WERI-Rb-1 (cell line): ENCODE measurements around the gene PON2.

Experiments
- DNase-seq: peaks from one replicate; pipeline ENCODE4 v3.0.0-alpha.2; 2020
- H3K27ac ChIP-seq: fragments of 250-450 bp; sonication (Bioruptor Pico); 2 replicates; pipeline ENCODE4 v1.5.1; 2020; ENCODE audit warnings: mild to moderate bottlenecking, moderate library complexity
- H3K27me3 ChIP-seq: fragments of 250-450 bp; sonication (Bioruptor Pico); 2 replicates; pipeline ENCODE4 v1.5.1; 2021; ENCODE audit warnings: mild to moderate bottlenecking, low read depth, moderate library complexity; ENCODE audit not compliant: insufficient read depth, severe bottlenecking
- H3K36me3 ChIP-seq: fragments of 250-450 bp; sonication (Bioruptor Pico); 2 replicates; pipeline ENCODE4 v1.5.1; 2020; ENCODE audit warnings: mild to moderate bottlenecking, moderate library complexity
- H3K4me3 ChIP-seq: 2 replicates; pipeline ENCODE4 v1.5.1; 2011; ENCODE audit warnings: low read depth, mild to moderate bottlenecking, control low read depth, low read length
- H3K9me3 ChIP-seq: fragments of 250-450 bp; sonication (Bioruptor Pico); 2 replicates; pipeline ENCODE4 v1.5.1; 2021; ENCODE audit warnings: mild to moderate bottlenecking, moderate library complexity; ENCODE audit not compliant: severe bottlenecking
- TF ChIP-seq, protein P1 (sequence below): IDR thresholded peaks from 2 replicates; pipeline ENCODE4 v1.5.1; 2011; ENCODE audit warnings: low read depth, mild to moderate bottlenecking, control low read depth, inconsistent platforms, low read length

The PON2 gene

DNA sequence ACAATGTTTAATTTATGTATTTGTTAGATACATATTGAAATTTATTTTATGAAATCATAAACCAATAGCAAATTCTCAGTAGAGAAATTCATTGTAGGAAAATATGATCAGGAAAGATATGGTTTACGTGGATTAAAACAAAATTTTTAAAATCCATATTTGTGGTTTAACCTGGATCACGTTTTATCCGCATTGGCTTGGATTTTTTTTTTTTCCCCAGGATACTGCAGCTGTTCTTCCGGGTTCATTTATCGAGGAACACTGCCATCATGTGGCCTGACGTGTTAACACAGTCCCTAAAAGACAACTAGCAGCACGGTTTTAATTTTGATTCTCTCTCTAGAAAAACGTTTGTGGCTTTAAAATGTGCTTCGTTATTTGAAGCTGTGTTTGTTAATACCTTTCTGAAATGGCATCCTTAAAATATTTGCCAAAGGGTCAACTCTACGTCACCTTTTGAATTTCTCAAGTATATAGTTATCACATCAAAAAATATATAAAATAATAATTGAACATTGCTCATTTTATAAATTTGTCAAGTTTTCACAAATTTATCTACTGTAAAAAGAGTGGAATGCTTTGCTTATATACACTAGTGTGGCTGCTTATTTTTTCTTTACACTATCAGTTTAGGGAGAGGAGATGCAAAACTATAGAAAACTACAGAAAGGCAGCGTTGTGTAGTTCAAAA, 42.2 kb upstream of the PON2 start:
- TF ChIP-seq, protein P1, sequence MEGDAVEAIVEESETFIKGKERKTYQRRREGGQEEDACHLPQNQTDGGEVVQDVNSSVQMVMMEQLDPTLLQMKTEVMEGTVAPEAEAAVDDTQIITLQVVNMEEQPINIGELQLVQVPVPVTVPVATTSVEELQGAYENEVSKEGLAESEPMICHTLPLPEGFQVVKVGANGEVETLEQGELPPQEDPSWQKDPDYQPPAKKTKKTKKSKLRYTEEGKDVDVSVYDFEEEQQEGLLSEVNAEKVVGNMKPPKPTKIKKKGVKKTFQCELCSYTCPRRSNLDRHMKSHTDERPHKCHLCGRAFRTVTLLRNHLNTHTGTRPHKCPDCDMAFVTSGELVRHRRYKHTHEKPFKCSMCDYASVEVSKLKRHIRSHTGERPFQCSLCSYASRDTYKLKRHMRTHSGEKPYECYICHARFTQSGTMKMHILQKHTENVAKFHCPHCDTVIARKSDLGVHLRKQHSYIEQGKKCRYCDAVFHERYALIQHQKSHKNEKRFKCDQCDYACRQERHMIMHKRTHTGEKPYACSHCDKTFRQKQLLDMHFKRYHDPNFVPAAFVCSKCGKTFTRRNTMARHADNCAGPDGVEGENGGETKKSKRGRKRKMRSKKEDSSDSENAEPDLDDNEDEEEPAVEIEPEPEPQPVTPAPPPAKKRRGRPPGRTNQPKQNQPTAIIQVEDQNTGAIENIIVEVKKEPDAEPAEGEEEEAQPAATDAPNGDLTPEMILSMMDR, result peak; percentile 53; the same call in 1 of the 2 replicates
- H3K36me3 ChIP-seq, result no peaks in the 10 kb centered on the region
- no peaks in the 10 kb centered on the region for H3K9me3 ChIP-seq
- H3K27me3 ChIP-seq, result no peaks in the 10 kb centered on the region
- H3K27ac ChIP-seq, result peak overlapping the region; percentile 43
- peak; percentile 72 for DNase-seq
- no peak overlapping the region for H3K4me3 ChIP-seq

DNA sequence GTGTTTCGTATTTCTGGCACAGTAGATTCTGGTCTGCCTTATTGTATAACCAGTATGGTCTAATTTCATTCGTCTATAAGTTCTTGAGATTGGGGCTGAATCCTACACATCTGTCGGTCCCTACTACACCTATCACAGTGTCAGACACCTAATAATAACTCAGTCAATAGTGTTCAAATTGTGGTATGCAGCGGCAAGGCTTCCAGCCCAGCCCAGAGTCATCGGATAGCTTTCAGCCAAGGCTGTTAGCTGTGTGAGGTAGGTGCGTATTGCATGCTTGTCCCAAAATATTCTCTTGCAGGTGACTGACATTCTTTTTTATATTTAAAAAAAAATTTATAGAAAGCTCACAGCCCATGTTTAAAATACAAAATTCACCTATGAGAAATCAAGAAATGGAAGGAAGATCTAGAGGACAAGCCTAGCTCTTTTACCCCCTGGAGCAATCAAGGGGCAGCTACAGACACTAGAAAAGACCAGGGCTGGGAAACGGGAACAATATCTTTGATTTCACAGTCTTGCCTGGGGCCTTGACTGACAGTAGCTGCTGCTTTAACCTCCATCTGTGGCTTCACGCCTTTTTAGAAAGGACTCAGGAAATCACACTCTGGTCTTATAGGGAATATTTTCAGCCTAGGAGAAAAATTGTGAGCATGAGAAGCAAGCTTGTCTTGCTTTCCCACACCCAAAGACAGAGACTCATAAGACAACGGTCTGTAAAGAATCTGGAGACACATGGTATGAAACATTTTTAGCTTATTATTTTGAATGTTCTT, 41.4 kb upstream of the PON2 start:
- no peak for DNase-seq
- H3K36me3 ChIP-seq, result no peaks in the 10 kb centered on the region
- TF ChIP-seq, protein P1, result no peak
- no peaks in the 10 kb centered on the region for H3K9me3 ChIP-seq
- H3K27me3 ChIP-seq, result no peaks in the 10 kb centered on the region
- H3K27ac ChIP-seq, result peak overlapping the region; percentile 43
- no peak overlapping the region for H3K4me3 ChIP-seq

DNA sequence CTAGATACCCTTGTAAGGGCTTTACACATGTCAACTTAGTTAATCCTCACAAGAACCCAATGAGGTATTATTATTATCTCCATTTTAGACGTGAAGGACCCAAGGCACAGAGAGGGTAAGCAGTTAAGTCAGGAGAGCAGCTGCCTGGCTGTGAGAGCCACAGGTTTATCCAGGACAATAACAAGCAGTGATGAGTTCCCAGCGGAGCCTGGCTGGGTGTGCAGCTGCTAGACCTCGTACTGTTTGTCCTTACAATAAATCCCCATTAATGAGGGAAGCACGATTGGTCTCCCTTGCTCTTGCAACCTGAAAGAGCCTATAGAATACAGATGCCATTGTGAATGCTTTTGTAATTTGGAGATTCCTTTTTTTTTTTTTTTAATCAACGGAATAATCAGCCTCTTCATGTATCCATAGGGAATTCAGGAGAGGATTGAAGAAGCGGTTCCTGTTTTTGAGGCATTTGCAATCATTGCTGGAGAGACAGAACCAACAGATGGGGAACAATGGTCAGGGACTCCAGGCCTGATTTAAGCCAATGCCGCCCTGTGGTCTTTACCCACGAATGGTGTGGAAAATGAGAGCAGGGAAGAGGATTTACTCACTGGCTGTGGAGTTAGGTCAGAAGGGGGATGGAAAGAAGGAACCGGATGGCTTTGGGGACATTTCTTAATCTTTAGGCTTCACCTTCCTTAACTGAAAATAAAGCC, 38.6 kb upstream of the PON2 start:
- Histone ChIP-seq H3K27me3 (no peaks in the 10 kb centered on the region), H3K9me3 (no peaks in the 10 kb centered on the region), H3K27ac (peak overlapping the region; percentile 77), H3K4me3 (peak overlapping the region; percentile 25; the same call in 1 of the 2 replicates), H3K36me3 (no peaks in the 10 kb centered on the region)
- TF ChIP-seq, protein P1, result no peak
- DNase-seq, result peak; percentile 84

DNA sequence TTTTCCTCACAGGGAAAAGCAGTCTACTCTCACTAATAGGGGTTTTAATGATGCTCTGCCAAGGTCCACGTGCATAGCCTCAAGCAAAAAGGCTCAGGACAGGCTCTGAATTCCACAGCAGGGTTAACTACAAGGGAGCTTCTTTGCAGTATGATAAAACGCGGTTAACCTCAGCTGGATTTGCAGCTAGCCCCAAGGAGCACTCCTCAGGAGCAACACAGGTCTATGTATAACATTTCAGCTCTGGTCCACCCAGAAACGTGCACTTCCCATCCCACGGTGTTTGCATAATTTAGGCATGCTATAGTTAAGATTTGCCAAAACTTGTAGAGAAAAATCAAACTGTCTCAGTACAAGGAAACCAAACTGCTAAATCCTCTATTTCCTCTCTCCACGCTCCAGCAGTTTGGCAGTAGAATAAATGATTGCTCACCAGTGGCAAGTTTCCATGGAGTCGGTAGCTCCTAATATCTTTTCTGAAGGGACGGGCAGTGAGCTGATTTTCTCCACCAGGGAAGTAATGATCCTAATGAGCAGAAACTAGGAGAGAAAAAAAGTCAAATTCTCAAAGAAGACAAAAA, 37.8 kb upstream of the PON2 start:
- DNase-seq, result no peak
- Histone ChIP-seq H3K27me3 (no peaks in the 10 kb centered on the region), H3K9me3 (no peaks in the 10 kb centered on the region), H3K4me3 (no peak overlapping the region), H3K27ac (peak overlapping the region; percentile 77), H3K36me3 (no peaks in the 10 kb centered on the region)
- TF ChIP-seq, protein P1, result no peak

DNA sequence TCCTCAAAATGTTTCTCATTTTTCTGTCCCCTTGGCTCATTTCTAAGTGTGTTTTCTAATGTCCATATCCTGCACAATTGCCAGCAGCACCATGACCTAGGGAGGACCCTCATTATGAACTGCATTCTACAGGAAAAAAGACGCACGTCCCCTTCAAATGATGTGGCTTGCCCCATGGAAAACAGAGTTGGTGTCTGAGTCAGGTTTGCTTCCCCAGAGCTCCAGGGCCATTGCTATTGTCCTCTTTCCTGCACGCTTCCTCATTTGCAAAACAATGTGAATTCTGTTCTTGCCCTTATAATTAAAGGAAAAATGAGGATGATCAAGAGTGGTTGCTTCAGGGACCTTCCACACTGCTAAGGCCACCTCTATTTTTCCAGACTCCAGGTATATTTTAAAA, 36.2 kb upstream of the PON2 start:
- Histone ChIP-seq H3K4me3 (no peak overlapping the region), H3K36me3 (no peaks in the 10 kb centered on the region), H3K9me3 (no peaks in the 10 kb centered on the region), H3K27ac (no peak overlapping the region), H3K27me3 (no peaks in the 10 kb centered on the region)
- DNase-seq, result no peak
- TF ChIP-seq, protein P1, result no peak
